GM21381 (cell line): ENCODE results near the gene OTOS.

Experiments
- ATAC-seq: cut with Tn5 transposase; IDR thresholded peaks from one replicate; pipeline ENCODE4 v1.9.1; 2021; ENCODE audit warnings: mild to moderate bottlenecking, moderate library complexity; ENCODE audit not compliant: unreplicated experiment

OTOS gene

DNA sequence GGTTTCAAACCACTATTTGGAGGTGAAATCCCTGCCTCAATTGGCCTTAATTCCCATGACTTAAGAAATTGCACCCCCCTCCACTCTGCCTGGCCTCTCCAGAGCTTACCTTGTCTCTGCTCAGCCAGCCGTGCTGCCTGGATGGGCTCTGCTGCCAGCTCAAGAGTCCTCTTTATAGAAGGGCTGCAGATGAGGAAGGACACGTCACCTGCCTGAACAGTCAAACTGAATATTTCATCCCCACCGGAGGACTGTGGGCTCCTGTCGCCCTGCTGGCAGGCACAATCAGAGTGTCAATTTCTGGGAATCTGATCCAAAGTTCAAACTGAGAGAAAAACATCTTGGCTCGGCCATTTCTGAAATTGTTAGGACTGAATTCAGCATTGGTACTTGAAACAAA lies at the start of gene OTOS:
TSS of gene OTOS (minus strand) at position 148 of the 400 bp plus-strand sequence. CDS start 332 bp downstream, outside the sequence.
- ATAC-seq, result no peak

DNA sequence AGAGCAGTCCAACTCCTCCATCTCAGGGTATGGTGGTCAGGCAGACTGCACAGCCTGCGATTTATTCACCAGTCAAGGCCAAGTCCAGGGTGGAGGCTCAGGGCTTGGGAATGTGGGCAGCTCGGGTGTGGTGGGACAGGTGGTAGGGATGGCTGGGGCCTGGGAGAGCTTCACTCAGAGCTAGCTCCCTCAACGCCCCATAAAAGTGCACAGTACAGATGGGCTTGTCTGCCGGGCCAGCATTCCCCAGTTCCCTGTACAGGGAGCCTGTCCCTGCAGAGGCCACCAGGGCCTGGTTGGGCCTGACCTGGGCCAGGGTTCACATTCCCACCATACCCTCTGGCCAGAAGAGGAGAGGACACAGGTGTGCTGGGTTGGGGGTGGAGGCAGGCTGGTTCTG lies 49.2 kb upstream of the OTOS start:
- no peak for ATAC-seq

DNA sequence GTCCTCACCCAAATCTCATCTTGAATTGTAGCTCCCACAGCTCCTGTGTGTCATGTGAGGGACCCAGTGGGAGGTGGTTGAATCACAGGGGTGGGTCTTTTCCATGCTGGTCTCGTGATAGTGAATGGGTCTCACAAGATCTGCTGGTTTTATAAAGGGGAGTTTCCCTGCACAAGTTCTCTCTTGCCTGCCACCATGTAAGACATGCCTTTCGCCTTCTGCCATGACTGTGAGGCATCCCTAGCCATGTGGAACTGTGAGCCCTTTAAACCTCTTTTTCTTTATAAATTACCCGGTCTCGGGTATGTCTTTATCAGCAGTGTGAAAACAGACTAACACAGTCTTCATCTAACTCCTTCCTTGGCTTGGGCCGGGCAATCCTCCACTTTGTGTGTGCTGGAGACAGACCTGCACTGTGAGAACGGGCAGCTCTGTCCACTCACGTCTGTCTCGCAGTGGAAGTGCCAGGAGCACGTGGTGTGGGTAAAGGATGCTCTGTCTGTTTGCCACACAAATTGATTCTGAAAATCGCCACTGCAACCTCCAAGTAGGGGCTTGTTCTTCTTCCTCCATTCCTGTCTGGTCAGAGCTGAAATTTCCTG lies 47.6 kb upstream of the OTOS start:
- no peak for ATAC-seq

DNA sequence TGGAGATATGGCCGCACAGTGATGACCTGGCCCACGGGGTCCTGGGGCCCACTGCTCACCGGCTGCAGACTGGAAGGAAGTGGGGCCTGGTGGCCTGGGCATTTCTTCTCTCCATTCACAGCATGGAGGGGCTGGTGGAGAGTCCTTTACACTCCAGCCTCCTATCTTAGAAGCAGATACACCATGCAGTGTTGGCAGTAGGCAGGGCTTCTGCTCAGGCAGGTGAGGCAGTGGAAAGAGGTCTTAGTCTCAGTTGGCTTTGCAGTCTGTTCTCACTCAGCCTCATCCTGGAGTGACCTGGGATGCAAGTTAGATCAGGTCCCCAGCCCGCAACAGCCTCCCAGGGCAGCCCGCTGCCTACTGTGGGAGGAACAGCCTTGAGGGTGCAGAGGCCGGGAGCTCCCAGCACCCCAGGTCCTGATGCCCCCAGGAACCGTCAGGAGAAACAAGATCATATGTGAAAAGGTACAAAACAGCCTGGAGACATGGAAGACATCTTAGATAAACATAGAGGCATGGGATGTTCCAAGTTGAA lies 45.8 kb upstream of the OTOS start:
- ATAC-seq, result no peak

DNA sequence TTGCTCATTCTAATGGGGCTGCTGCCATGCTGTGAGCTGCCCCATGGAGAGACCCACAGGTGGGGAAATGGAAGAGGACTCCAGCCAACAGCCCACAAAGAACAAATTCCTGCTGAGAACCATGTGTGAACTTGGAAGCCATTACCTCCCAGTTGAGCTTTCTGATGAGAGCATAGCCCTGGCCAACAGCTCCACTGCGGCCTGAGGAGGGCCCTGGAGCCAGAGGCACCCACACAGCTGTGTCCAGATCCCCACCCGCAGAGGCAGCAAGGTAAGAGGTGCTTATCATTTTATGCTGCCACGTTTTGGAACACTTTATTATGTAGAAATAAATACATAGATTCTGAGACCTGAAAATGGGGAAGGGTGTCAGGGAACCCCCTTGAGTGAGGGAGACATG lies 44.2 kb upstream of the OTOS start:
- ATAC-seq, result no peak

DNA sequence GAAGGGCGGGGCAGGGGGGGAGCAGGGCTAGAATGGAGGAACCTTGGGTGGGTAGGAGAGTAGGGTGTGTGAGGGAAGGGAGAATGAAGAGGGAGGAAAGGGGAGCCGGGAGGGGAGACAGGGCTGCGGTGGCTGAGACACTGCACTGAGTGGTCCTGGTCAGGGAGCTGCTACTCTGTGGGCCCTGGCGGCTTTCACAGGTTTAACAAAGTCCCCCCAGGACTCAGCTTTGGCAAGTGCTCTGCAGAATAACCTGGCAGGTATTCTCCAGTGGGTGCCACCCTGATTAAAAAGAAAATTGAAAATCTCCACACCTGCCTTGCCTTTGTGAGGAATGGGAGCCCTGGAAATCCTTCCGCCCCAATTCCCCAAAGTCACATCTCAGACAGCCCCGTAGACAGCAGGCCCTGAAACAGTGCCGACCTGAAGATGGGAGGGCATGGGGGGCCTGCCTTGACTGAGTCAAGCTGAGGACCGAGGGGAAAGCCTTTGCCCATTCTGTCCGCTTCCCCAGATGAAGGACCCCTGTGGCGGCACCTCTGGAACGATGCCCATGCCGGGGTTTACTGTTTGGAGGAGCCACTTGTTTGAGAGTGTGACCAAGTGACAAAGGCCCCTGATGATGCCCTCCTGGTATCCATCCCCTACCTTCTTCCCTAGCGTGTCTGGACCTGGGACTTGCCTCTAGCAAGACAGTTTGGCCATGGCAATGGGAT lies 43.6 kb upstream of the OTOS start:
- ATAC-seq, result no peak

DNA sequence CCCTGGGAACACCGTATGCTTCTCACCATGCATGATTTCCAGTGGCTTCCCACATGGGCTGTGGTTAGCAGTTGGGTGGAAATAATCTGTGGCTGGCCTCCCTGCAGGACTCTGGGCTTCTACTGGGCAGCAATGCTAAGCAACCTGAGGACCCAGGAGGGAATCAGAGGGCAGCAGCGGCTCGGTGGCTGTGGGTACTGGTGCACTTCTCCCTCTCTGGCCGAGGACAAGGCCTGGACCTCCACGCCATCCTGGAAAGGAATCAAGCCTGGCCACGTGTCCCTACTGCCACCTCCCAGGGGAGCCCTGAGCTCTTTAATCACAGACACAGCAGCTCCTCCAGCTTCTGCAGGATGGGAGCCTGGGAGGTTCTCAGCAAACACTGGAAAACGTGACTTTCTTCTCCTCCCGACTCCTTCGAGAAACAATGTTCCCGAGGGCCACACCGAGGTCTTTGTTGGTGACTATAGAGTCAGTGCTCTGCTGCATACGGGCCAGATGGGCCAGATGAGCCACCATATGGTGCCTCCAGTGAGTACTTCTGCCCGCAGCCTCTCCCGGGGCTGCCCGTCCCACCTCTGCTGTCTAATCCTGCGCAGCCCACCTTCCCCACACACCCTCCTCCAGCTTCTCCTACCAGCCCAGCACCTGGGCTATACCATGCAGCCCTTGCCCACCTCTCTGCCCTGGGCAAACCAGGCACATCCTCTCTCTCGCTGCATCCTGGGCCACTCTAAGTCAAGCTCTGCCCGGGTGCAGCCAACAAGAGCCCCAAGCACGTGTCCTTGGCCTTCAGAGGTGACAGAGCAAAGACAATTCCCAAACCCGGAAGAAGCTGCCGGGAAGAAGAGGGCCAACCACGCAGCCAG lies 42.8 kb upstream of the OTOS start:
- no peak for ATAC-seq

DNA sequence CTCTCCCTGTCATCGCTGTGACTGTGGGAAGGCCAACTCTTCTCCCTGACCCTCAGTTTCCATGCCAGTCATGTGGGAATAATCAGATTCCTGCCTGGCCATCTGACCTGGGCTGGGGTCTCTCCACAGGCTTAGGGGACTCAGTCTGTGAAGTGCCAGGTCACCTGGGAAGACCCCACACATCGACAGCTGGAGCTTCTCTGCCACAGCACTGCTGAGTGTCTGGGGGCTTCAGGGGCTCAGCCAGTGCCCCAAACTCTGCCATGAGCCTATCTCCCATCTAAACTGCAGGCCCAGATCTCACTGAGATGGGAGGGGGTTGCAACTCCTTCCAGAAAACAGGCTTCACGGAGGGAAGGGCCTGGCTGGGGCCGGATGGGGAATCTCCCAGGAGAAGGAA lies 42.0 kb upstream of the OTOS start:
- no peak for ATAC-seq

DNA sequence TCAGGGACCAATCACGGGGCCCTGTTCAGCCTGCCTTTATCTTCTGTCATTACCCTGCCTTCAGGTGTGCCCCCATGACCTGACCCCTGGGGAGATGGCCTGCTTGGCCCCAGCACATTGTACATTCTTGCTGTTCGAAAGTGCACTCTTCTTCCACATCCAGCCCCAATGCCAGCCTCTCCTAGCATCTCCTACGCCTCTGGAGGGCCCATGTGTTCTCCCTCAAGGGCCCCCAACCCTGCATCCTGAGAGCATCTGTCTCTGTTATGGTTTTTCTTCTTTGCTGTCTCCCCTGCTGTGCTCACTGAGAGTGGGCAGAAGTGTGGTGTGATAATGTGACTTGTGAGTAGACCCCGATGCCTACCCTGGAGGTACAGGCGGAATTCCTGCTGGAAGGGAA lies 41.5 kb upstream of the OTOS start:
- ATAC-seq, result no peak

DNA sequence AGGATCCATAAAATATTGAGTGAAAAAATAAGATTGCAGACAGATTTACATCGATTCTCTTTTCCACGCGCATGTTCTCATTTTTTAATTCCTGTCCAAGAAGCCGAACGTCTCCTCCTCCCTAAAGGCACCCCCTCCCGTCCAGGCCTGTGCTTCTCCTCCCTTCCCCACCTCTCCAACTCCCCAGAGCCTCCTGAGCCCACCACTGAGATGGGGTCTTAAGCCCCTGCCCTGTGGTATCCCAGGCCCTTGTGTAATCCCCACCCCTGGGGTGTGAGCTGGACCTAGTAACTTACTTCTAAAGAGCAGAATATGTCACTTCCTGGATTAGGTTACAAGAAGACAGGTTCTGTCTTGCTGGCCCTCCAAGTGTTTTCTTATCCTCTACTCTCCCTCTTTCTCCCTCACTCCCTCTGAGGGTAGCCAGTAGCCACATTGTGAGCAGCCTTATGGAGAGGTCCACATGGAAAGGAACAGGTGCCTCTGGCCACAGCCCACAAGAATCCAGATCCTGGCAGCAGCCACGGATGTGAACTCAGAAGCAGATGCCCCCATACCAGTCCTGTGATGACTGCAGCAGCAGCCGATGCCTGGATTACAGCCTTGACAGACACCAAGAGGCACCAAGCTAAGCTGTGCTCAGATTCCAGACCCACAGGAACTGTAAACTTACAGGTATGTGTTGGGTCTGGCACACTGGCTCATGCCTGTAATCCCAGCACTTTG lies 39.6 kb upstream of the OTOS start:
- ATAC-seq, result no peak

DNA sequence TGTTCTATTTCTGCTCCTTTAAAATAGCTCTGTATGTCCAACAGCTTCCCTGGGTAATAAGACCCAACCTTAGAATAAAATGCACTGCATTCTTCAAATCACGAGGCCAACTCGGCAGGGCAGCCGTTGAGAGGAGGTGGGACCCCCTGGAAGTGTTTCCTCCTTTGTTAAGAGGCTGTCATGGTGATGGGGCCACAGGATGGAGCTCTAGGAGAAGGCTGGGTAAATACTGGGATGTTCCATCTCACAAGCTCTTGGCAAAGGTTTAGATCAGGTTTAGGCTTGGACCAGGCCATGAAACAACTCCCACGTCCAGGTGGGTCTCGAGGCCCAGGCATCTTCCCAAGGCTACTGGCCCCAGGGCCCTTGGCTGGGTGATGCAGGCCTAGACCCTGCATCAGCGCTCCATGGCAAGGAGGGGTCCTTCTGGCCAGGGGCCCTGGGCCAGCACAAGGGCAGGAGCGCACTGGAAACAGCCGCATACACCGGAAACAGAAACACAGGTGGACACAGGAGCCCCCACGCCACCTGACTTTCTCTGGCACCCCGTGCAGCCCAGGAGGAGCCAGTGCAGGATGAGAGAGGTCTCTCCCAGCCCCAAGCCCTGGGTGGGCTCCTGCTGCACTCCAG lies 38.8 kb upstream of the OTOS start:
- ATAC-seq, result no peak

DNA sequence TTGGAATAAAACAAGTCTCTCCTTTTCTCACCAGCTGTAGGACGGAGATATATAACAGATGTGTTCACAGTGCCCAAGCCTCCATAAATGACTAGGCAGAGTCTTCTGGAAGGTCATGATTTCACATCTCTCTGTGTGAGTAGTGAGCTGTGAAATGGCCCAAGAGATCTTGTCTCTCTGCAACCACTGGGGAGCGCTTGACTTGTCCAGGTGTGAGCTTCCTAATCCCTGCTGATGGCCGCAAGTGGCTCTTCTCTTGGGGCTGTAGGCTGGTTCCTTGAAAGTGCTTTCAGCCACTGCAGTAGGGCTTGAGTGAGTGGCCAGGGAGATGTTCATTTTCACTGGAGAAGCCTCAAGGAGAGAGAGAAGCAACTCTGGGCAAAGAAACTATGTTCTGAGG lies 38.1 kb upstream of the OTOS start:
- ATAC-seq, result no peak

DNA sequence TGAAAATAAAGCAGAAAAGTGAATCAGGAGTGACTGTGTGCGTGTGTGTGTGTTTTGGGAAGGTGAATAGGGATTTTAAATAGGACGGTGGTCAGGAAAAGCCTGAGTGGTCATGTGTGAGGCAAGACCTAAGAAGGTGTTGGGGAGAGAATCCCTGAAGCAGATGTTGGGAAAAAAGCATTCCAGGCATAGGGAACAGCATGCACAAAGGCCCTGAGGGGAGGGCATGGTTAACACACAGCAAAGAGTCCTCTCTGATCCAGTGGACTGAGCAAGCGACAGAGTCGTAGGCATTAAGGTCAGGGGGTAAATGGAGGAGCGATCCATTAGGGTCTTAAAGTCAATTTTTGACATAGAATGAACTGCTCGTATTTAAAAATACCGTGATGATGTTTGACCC lies 34.0 kb upstream of the OTOS start:
- ATAC-seq, result no peak

DNA sequence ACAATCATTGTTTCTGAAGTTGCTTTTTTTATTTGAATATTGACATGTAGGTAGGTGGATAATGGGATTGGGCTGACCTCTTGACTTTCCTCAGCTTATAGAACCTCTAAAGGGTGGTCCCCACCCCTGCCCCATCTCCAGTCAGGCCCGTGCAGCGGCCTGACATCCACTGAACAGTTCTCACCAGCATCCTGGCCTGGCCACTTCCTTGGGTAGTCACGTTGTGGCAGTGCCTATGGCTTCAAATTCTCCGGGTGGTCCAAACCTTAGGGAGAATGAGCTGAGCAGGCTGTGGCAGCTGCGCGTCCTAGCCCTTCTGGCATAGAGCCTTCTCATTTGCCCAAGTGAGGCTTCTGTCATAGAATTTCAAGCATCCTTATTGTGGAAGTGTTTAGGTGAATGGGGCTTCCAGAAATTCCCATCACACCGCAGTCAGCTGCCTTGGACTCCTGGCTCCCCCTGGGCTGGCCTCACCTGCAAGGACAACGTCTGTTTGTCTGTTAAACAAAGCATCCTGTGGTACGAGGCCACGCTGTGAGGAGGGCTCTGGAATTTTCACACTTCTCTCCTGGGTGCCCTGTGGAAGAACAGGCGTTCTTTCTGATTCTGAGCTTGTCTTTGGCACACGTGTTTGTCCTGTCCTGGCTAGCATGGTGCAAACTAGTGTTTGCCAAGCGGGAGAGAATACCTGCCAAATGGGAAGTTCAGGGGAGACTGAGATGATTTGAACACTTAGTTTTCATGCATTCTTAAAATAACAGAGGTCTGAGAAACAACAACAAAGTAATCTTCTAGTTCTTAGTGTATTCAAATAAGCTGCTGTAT lies 31.8 kb upstream of the OTOS start:
- ATAC-seq, result no peak

DNA sequence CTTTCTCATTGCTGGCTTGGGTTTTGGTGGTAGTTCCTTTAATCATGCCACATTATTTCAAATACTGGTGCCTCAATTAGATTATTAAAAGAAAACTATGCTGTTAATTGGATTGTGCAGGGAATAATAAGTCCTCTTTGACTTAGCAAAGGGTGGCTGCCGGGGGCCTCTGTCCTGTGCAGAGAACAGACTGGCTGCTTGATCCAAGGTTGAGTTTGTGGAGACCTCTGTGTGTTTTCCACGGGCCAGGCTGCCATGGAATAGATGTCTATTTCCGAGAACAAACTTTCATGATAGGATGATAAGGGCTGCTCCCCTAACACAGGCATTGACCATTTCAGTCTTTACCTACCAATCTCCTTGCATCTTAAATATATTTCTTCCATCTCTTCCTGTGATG lies 30.4 kb upstream of the OTOS start:
- no peak for ATAC-seq

DNA sequence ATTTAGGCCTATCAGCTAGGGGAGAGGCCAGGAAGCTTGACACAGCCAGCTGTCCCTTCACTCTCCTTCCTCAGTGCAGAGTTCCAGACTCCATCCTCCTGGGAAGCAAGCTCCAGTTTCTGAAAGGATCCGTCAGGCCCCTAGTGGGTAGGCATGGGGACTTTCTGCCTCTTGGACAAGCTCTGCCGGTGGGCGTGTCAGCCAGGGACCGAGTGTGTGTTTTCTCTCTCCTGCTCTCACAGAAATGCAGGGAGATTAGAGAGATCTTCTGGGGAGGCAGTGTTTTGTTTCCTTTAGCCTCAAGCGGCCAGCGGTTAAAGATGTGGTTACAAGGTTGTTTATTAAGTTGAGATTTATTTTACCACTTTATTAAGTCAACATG lies 29.9 kb upstream of the OTOS start:
- ATAC-seq, result no peak

DNA sequence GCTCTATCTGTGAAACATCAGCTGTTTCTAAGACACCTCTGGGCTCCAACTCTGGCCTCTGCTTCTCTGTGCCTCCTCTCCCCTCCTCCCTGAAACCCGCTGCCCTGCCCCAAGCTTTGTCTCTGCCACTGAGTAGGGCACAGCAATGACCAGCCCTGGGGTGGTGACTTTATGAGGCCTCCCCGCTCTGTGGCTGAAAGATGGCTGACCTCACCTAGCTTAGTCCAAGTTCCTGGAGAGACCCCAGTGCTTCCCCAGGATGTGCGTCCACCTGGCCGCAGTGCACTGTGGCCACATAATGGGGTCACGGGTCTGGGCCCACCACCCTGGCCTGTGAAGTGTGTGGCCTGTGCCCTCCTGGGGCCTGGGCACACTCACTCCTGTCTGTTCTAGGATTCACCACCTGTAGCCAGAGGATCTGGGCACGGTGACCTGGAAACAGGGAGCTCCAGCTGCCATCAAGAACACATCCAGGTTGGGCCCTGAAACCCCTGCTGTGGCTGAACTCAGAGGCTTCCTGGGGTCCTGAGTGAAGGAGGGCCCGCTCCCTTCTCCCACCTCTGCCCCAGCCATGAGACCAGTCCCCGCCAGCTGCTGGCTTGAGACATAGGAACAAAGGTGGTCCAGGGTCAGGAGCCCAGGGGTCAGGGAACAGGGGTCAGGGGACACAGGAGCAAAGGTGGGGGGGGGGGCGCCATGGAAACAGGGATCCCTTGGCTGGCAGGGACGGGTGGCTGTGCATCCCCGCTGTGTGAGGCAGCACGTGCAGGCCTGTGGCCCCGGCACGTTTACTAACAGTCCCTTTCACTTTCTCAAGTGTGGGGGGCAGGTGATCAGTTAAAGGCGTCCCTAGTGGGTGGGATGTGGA lies 29.3 kb upstream of the OTOS start:
- ATAC-seq, result no peak

DNA sequence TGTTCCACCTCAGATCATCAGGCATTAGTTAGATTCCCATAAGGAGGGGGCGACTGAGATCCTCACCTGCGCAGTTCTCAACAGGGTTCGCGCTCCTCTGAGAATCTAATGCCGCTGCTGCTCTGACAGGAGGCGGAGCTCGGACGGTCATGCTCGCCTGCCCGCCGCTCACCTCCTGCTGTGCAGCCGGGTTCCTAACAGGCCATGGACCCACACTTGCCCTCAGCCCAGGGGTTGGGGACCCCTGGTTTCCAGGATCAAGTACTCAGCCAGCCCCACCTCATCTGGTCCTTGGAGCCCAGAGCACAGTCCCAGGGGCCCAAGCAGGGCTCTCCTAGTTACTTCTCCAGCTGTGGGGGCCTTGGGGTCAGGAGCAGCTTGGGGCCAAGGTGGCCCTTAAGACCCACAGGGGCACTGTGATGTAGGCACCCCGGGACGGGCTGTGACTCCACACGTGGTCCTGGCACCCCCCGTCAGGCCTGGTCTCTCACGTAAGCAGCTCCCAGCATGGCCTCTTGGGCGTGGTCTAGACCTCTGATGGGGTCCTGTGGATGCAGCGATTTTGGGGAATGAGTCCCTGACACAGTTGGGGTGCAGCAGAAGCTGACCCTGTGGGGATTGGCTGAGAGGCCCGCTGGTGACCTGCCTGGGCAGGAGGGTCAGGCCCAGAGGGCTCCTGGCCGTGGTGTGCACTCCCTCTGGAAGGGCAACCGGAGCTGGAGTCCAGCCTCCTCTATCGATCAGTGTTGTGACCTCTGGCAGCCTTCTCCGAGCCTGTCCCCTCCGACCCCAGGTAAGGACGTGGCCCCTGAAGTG lies 28.3 kb upstream of the OTOS start:
- no peak for ATAC-seq
